Thyroid gland (tissue), 4 donors: ENCODE measurements around the gene PHKA1.

ENCODE experiments used
- POLR2A ChIP-seq, 2 donors: fragments of 450-650 bp; IDR thresholded peaks; one replicate each; pipeline ENCODE4 v1.6.1; 2017; ENCODE audit warnings: antibody characterized with exemption in 2 of 2, mild to moderate bottlenecking in 2 of 2, moderate library complexity in 1 of 2
- TF ChIP-seq, protein P1 (sequence below), 6 experiments: fragments of 200-600 bp in 3 of 6; fragments of 450-650 bp in 3 of 6; sonication (generic) in 3 of 6; IDR thresholded peaks; one replicate each; pipeline ENCODE4 v1.5.1; 2016 to 2019; ENCODE audit warnings: antibody characterized with exemption in 6 of 6, mild to moderate bottlenecking in 2 of 6, inconsistent platforms in 1 of 6, moderate library complexity in 1 of 6

- TF ChIP-seq, protein P1, sequence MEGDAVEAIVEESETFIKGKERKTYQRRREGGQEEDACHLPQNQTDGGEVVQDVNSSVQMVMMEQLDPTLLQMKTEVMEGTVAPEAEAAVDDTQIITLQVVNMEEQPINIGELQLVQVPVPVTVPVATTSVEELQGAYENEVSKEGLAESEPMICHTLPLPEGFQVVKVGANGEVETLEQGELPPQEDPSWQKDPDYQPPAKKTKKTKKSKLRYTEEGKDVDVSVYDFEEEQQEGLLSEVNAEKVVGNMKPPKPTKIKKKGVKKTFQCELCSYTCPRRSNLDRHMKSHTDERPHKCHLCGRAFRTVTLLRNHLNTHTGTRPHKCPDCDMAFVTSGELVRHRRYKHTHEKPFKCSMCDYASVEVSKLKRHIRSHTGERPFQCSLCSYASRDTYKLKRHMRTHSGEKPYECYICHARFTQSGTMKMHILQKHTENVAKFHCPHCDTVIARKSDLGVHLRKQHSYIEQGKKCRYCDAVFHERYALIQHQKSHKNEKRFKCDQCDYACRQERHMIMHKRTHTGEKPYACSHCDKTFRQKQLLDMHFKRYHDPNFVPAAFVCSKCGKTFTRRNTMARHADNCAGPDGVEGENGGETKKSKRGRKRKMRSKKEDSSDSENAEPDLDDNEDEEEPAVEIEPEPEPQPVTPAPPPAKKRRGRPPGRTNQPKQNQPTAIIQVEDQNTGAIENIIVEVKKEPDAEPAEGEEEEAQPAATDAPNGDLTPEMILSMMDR (IDR thresholded peaks at IDR 0.05): peak in 5 of 6 experiments; percentile 11 to 56 (median 34)
- TF ChIP-seq POLR2A (IDR thresholded peaks at IDR 0.05): no peak
Observed at GRCh38 chrX:72540318-72540717, 173.8 kb downstream of the PHKA1 start.
